GM12892 (cell line): Measurements from ENCODE around the gene POLR3F. TPM values are rescaled to one million over a fixed set of nuclear protein-coding genes. Genes with fewer than 3 reads are reported as not detected.

Source experiments
- DNase-seq: peaks from one replicate; pipeline ENCODE4 v3.0.0; 2011; ENCODE audit not compliant: insufficient read length
- FAIRE-seq: peaks from 2 replicates; lab custom pipeline; 2011; peaks lifted over from hg19 to GRCh38; lab: Jason Lieb, UNC
- POLR2A ChIP-seq: IDR thresholded peaks from 2 replicates; pipeline ENCODE4 v1.6.1; 2011; ENCODE audit warnings: low read depth, low read length, control low read depth
- POLR2AphosphoS5 ChIP-seq: IDR thresholded peaks from 2 replicates; pipeline ENCODE4 v1.6.1; 2011; ENCODE audit warnings: low read depth, low read length, control low read depth
- TAF1 ChIP-seq: IDR thresholded peaks from 2 replicates; pipeline ENCODE4 v1.6.1; 2011; ENCODE audit warnings: low read depth, mild to moderate bottlenecking, control low read depth, low read length, borderline replicate concordance
- polyA plus RNA-seq: library from polyadenylated mRNA; unstranded; fragments of >200 nt; gene quantifications from one replicate; pipeline ENCODE4 v1.2.1, GENCODE V29; 2012; ENCODE audit warnings: missing spikeins, inconsistent platforms; ENCODE audit not compliant: missing spikeins

The POLR3F gene
- polyA plus RNA-seq = 9.1 TPM

GRCh38 chr20:18466894-18467730 lies at the start of gene POLR3F, which contains the start of gene DZANK1:
Gene POLR3F, plus strand, starts transcription at chr20:18467390. Its CDS starts 117 bp downstream, at chr20:18467507.
Gene DZANK1, minus strand, starts transcription at chr20:18467030. Its CDS starts 1,672 bp downstream, at chr20:18465358.
- FAIRE-seq (peak; percentile 95), DNase-seq (peak; percentile 92)
- TF ChIP-seq POLR2AphosphoS5 = peak; percentile 75
- peak; percentile 79 for TF ChIP-seq POLR2A
- TF ChIP-seq TAF1 = peak; percentile 56; the same call in 1 of the 2 replicates

- TF ChIP-seq POLR2A (no peak), TAF1 (no peak), POLR2AphosphoS5 (no peak)
- FAIRE-seq (no peak), DNase-seq (no peak)
These were observed 45.6 kb upstream of the POLR3F start for GRCh38 chr20:18421608-18422007.

- FAIRE-seq = no peak
- DNase-seq = no peak
- TF ChIP-seq POLR2AphosphoS5 = no peak
- no peak for TF ChIP-seq POLR2A
- TF ChIP-seq TAF1 = no peak
These were observed 40.0 kb upstream of the POLR3F start for GRCh38 chr20:18427214-18427613.

- TF ChIP-seq TAF1 = no peak
- TF ChIP-seq POLR2AphosphoS5 = no peak
- FAIRE-seq (no peak), DNase-seq (no peak)
These were observed 38.6 kb upstream of the POLR3F start for GRCh38 chr20:18428490-18429173.

GRCh38 chr20:18430172-18430826 lies 36.9 kb upstream of the POLR3F start:
- DNase-seq (no peak), FAIRE-seq (no peak)
- TF ChIP-seq POLR2A = no peak
- no peak for TF ChIP-seq POLR2AphosphoS5
- no peak for TF ChIP-seq TAF1

- DNase-seq = no peak
These were observed 36.0 kb upstream of the POLR3F start for GRCh38 chr20:18431206-18431605.

GRCh38 chr20:18436847-18437246 lies 30.3 kb upstream of the POLR3F start:
- FAIRE-seq = no peak
- DNase-seq = no peak
- TF ChIP-seq POLR2A = no peak
- no peak for TF ChIP-seq POLR2AphosphoS5
- no peak for TF ChIP-seq TAF1

More at GRCh38 chr20:18431206-18431605, 36.0 kb upstream of the POLR3F start:
- TF ChIP-seq POLR2AphosphoS5 (no peak), POLR2A (no peak), TAF1 (no peak)
- FAIRE-seq = no peak

GRCh38 chr20:18440403-18440802 lies 26.8 kb upstream of the POLR3F start:
- no peak for TF ChIP-seq POLR2A
- TF ChIP-seq TAF1 = no peak
- TF ChIP-seq POLR2AphosphoS5 = no peak
- FAIRE-seq = no peak
- no peak for DNase-seq

- FAIRE-seq (no peak), DNase-seq (no peak)
- TF ChIP-seq POLR2A (no peak), POLR2AphosphoS5 (no peak)
These were observed 23.3 kb upstream of the POLR3F start for GRCh38 chr20:18443886-18444285.

- no peak for FAIRE-seq
These were observed 10.6 kb upstream of the POLR3F start for GRCh38 chr20:18456600-18456999.

GRCh38 chr20:18465536-18466200 lies 1.5 kb upstream of the POLR3F start:
- no peak for TF ChIP-seq POLR2AphosphoS5
- no peak for TF ChIP-seq TAF1
- no peak for TF ChIP-seq POLR2A
- FAIRE-seq = no peak
- no peak for DNase-seq

More at GRCh38 chr20:18456600-18456999, 10.6 kb upstream of the POLR3F start:
- TF ChIP-seq POLR2A (no peak), TAF1 (no peak), POLR2AphosphoS5 (no peak)
- no peak for DNase-seq
